ENCODE results near the gene KHDRBS1.

GRCh38 chr1:32042330-32042729 is 28.7 kb downstream of the KHDRBS1 start:
- TF ChIP-seq POLR2A (IDR thresholded peaks at IDR 0.05; ENCODE audit: low read depth) (no peak), EP300 (IDR thresholded peaks at IDR 0.05) (no peak), POLR2AphosphoS5 (IDR thresholded peaks at IDR 0.05) (no peak)
- TF ChIP-seq, protein P1, sequence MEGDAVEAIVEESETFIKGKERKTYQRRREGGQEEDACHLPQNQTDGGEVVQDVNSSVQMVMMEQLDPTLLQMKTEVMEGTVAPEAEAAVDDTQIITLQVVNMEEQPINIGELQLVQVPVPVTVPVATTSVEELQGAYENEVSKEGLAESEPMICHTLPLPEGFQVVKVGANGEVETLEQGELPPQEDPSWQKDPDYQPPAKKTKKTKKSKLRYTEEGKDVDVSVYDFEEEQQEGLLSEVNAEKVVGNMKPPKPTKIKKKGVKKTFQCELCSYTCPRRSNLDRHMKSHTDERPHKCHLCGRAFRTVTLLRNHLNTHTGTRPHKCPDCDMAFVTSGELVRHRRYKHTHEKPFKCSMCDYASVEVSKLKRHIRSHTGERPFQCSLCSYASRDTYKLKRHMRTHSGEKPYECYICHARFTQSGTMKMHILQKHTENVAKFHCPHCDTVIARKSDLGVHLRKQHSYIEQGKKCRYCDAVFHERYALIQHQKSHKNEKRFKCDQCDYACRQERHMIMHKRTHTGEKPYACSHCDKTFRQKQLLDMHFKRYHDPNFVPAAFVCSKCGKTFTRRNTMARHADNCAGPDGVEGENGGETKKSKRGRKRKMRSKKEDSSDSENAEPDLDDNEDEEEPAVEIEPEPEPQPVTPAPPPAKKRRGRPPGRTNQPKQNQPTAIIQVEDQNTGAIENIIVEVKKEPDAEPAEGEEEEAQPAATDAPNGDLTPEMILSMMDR (IDR thresholded peaks at IDR 0.05): no peak
